ENCODE measurements around the gene VASN.

VASN gene

GRCh38 chr16:4426021-4426684 is 54.5 kb downstream of the VASN start:
- no peak for DNase-seq (ENCODE audit: low read depth)

DNA sequence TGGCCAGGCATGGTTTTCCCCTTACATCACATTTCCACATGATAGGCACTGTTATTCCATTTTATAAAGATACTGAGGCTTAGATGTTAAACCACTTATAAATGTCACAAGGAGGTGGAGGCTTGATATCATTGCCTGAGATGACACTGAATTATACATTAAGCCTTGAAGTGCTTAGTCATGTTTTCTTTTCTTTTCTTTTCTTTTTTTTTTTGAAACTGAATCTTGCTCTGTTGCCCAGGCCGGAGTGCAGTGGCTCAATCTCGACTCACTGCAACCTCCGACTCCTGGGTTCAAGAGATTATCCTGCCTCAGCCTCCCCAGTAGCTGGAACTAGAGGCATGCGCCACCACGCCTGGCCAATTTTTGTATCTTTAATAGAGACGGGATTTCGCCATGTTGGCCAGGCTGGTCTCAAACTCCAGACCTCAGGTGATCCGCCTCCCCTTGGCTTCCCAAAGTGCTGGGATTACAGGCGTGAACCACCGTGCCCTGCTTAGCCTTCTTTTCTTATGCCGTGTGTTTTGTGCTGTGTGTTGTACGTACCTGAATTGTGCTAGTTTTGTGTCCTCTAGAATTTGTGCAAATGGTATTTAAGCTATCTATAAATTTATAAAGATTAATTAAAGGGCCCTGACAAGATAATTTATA is 55.2 kb downstream of the VASN start:
- DNase-seq (ENCODE audit: low read depth), result no peak

GRCh38 chr16:4428500-4428899 is 56.9 kb downstream of the VASN start:
- DNase-seq (ENCODE audit: low read depth), result no peak

- no peak for DNase-seq (ENCODE audit: low read depth)
Observed at GRCh38 chr16:4431023-4431422, 59.4 kb downstream of the VASN start.

Measured in fibroblast of gingiva (primary cell).